CD4-positive, alpha-beta T cell treated with Interleukin-17A for 1 hour (primary cell): ENCODE measurements around the gene TXNDC17.
A peak's percentile ranks its signal among the peaks of the same experiment; 100 is the strongest.
"Not testable (repeated sequence)": the region's sequence is repeated elsewhere in the genome, so short reads cannot be mapped to it uniquely, and the experiment has no call there.

Source experiments
- DNase-seq: peaks from one replicate; pipeline ENCODE4 v3.0.0-alpha.2; 2020

TXNDC17 gene

GRCh38 chr17:6638046-6638908 is 2.6 kb upstream of the TXNDC17 start:
- DNase-seq: no peak

GRCh38 chr17:6639014-6639585 is 1.8 kb upstream of the TXNDC17 start:
- no peak for DNase-seq

GRCh38 chr17:6639586-6640535 is 999 bp upstream of the TXNDC17 start:
- no peak for DNase-seq

- no peak for DNase-seq
Observed at GRCh38 chr17:6641247-6641863, 495 bp downstream of the TXNDC17 start.

- DNase-seq: no peak
Observed at GRCh38 chr17:6642592-6642991, 1.7 kb downstream of the TXNDC17 start.

- no peak for DNase-seq
Observed at GRCh38 chr17:6643451-6644125, 2.7 kb downstream of the TXNDC17 start.

- DNase-seq: peak; percentile 31
Observed at GRCh38 chr17:6648181-6648580, 7.3 kb downstream of the TXNDC17 start.

- DNase-seq: peak; percentile 97
Observed at GRCh38 chr17:6651354-6651918, 10.6 kb downstream of the TXNDC17 start, which contains the start of the genes C17orf100 and MED31. TSS of gene C17orf100 (plus strand) at chr17:6651762. CDS start at chr17:6651914, 152 bp downstream. TSS of gene MED31 (minus strand) at chr17:6651605. CDS start at chr17:6651528, 77 bp downstream.

GRCh38 chr17:6651919-6652452 is 11.1 kb downstream of the TXNDC17 start:
- peak; percentile 52 for DNase-seq

GRCh38 chr17:6654841-6655731 is 14.2 kb downstream of the TXNDC17 start:
- DNase-seq: no peak

GRCh38 chr17:6655732-6656361 is 15.0 kb downstream of the TXNDC17 start:
- not testable (repeated sequence) for DNase-seq

- peak; percentile 67 for DNase-seq
Observed at GRCh38 chr17:6656797-6657632, 16.2 kb downstream of the TXNDC17 start.

- no peak for DNase-seq
Observed at GRCh38 chr17:6657633-6658287, 16.9 kb downstream of the TXNDC17 start.

GRCh38 chr17:6658411-6658810 is 17.6 kb downstream of the TXNDC17 start:
- not testable (repeated sequence) for DNase-seq

GRCh38 chr17:6660101-6660500 is 19.2 kb downstream of the TXNDC17 start:
- no peak for DNase-seq

- no peak for DNase-seq
Observed at GRCh38 chr17:6660805-6661463, 20.1 kb downstream of the TXNDC17 start.

- no peak for DNase-seq
Observed at GRCh38 chr17:6661464-6661848, 20.6 kb downstream of the TXNDC17 start.

GRCh38 chr17:6663200-6663599 is 22.3 kb downstream of the TXNDC17 start:
- DNase-seq: not testable (repeated sequence)
